ENCODE measurements around the gene ZNF582. TPM values are rescaled to one million over a fixed set of nuclear protein-coding genes. Genes with fewer than 3 reads are reported as not detected.
A peak's percentile ranks its signal among the peaks of the same experiment; 100 is the strongest.
"Not testable (repeated sequence)": the region's sequence is repeated elsewhere in the genome, so short reads cannot be mapped to it uniquely, and the experiment has no call there.

ZNF582 gene
- total RNA-seq, 2 donors from 2014 or later: 1.1 to 1.4 TPM

GRCh38 chr19:56350416-56351045, 42.8 kb downstream of the ZNF582 start:
- intact Hi-C loops (cut with DNase I): loop anchor here (5.0 kb wide), 1 partner anchor 283 kb away; no protein-coding TSS in a partner anchor
- DNase-seq: peak; percentile 49
- Histone ChIP-seq H3K36me3 (no peaks in the 10 kb centered on the region), H3K4me3 (no peak overlapping the region), H3K27ac (no peak overlapping the region), H3K4me1 (no peaks in the 10 kb centered on the region), H3K9ac (ENCODE audit: low read depth in 2 of 2, low read length in 2 of 2) (no peak overlapping the region), H3K27me3 (no peaks in the 10 kb centered on the region), H3K9me3 (no peaks in the 10 kb centered on the region)
- TF ChIP-seq CTCF (IDR thresholded peaks at IDR 0.05): peak; percentile 96

GRCh38 chr19:56348289-56348877, 45.0 kb downstream of the ZNF582 start:
- intact Hi-C loops (cut with DNase I): no loop called here
- H3K27ac ChIP-seq: no peak overlapping the region

GRCh38 chr19:56347163-56347778, 46.1 kb downstream of the ZNF582 start:
- TF ChIP-seq CTCF (IDR thresholded peaks at IDR 0.05): no peak
- no peak for DNase-seq
- intact Hi-C loops (cut with DNase I): no loop called here
- Histone ChIP-seq H3K4me1 (no peaks in the 10 kb centered on the region), H3K27me3 (no peaks in the 10 kb centered on the region), H3K9ac (ENCODE audit: low read depth in 2 of 2, low read length in 2 of 2) (no peak overlapping the region), H3K27ac (no peak overlapping the region), H3K4me3 (no peak overlapping the region), H3K9me3 (no peaks in the 10 kb centered on the region), H3K36me3 (no peaks in the 10 kb centered on the region)

More at GRCh38 chr19:56348289-56348877, 45.0 kb downstream of the ZNF582 start:
- Histone ChIP-seq H3K36me3 (no peaks in the 10 kb centered on the region), H3K27me3 (no peaks in the 10 kb centered on the region), H3K4me3 (no peak overlapping the region), H3K9me3 (no peaks in the 10 kb centered on the region), H3K4me1 (no peaks in the 10 kb centered on the region), H3K9ac (ENCODE audit: low read depth in 2 of 2, low read length in 2 of 2) (no peak overlapping the region)
- no peak for TF ChIP-seq CTCF (IDR thresholded peaks at IDR 0.05)
- DNase-seq: no peak

- Histone ChIP-seq H3K9ac (ENCODE audit: low read depth in 2 of 2, low read length in 2 of 2) (no peak overlapping the region), H3K9me3 (no peaks in the 10 kb centered on the region), H3K4me3 (no peak overlapping the region), H3K4me1 (no peaks in the 10 kb centered on the region), H3K27ac (no peak overlapping the region), H3K36me3 (no peaks in the 10 kb centered on the region), H3K27me3 (no peaks in the 10 kb centered on the region)
- no peak for TF ChIP-seq CTCF (IDR thresholded peaks at IDR 0.05)
- intact Hi-C loops (cut with DNase I): no loop called here
- no peak for DNase-seq
These were observed 51.4 kb downstream of the ZNF582 start for GRCh38 chr19:56341948-56342347.

GRCh38 chr19:56339031-56339430, 54.3 kb downstream of the ZNF582 start:
- H3K27me3 ChIP-seq; H3K9me3 ChIP-seq; intact Hi-C loops (cut with DNase I); H3K4me1 ChIP-seq; DNase-seq; H3K36me3 ChIP-seq; H3K9ac ChIP-seq (ENCODE audit: low read depth in 2 of 2, low read length in 2 of 2); H3K27ac ChIP-seq; H3K4me3 ChIP-seq: not testable (repeated sequence)

GRCh38 chr19:56337077-56337476, 56.3 kb downstream of the ZNF582 start:
- H3K4me3 ChIP-seq; H3K9ac ChIP-seq (ENCODE audit: low read depth in 2 of 2, low read length in 2 of 2); intact Hi-C loops (cut with DNase I); H3K27me3 ChIP-seq; H3K4me1 ChIP-seq; H3K9me3 ChIP-seq; H3K36me3 ChIP-seq; DNase-seq; H3K27ac ChIP-seq: not testable (repeated sequence)

GRCh38 chr19:56335371-56335770, 58.0 kb downstream of the ZNF582 start:
- not testable (repeated sequence) for H3K36me3 ChIP-seq; H3K4me1 ChIP-seq; DNase-seq; H3K27ac ChIP-seq; H3K9ac ChIP-seq (ENCODE audit: low read depth in 2 of 2, low read length in 2 of 2); H3K4me3 ChIP-seq; H3K27me3 ChIP-seq; H3K9me3 ChIP-seq
- intact Hi-C loops (cut with DNase I): loop anchor here (2.0 kb wide), 1 partner anchor 83 kb away; no protein-coding TSS in a partner anchor

Measured in colonic mucosa (tissue), 4 donors.